ENCODE measurements around the gene PHYHD1.

- TF ChIP-seq POLR2AphosphoS5 (IDR thresholded peaks at IDR 0.05; ENCODE audit: low read depth) = no peak
- no peak for TF ChIP-seq CTCF (IDR thresholded peaks at IDR 0.05; ENCODE audit: insufficient read depth, low read length)
- TF ChIP-seq SPI1 (IDR thresholded peaks at IDR 0.05; ENCODE audit: borderline replicate concordance, low read depth) = no peak
- TF ChIP-seq REST (IDR thresholded peaks at IDR 0.05; ENCODE audit: insufficient replicate concordance, low read depth) = no peak
- no peak for TF ChIP-seq GABPA (IDR thresholded peaks at IDR 0.05; ENCODE audit: low read depth)
These were observed 34.4 kb upstream of the PHYHD1 start for GRCh38 chr9:128886211-128886891.
